ENCODE measurements around the gene CD59.
"Not testable (repeated sequence)": the region's sequence is repeated elsewhere in the genome, so short reads cannot be mapped to it uniquely, and the experiment has no call there.

The CD59 gene

GRCh38 chr11:33663121-33663520 is 73.1 kb downstream of the CD59 start:
- no peak for TF ChIP-seq CTCF (IDR thresholded peaks at IDR 0.05; ENCODE audit: extremely low read depth, missing control alignments)
- DNase-seq (ENCODE audit: low spot score): no peak

DNA sequence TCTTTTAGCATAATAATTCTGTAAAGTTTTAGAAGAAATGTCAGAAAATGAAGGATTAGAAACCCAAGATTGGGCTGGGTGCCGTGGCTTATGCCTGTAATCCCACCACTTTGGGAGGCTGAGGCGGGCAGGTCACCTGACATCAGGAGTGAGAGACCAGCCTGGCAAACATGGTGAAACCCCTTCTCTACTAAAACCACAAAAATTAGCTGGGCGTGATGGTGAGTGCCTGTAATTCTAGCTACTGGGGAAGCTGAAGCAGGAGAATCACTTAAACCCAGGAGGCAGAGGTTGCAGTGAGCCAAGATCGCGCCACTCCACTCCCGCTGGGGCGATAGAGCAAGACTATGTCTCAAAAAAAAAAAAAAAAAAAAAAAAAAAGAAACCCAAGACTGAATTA is 74.7 kb downstream of the CD59 start:
- not testable (repeated sequence) for DNase-seq (ENCODE audit: low spot score)

- no peak for TF ChIP-seq CTCF (IDR thresholded peaks at IDR 0.05; ENCODE audit: extremely low read depth, missing control alignments)
- DNase-seq (ENCODE audit: low spot score): no peak
These were observed 75.3 kb downstream of the CD59 start for GRCh38 chr11:33660962-33661361.

DNA sequence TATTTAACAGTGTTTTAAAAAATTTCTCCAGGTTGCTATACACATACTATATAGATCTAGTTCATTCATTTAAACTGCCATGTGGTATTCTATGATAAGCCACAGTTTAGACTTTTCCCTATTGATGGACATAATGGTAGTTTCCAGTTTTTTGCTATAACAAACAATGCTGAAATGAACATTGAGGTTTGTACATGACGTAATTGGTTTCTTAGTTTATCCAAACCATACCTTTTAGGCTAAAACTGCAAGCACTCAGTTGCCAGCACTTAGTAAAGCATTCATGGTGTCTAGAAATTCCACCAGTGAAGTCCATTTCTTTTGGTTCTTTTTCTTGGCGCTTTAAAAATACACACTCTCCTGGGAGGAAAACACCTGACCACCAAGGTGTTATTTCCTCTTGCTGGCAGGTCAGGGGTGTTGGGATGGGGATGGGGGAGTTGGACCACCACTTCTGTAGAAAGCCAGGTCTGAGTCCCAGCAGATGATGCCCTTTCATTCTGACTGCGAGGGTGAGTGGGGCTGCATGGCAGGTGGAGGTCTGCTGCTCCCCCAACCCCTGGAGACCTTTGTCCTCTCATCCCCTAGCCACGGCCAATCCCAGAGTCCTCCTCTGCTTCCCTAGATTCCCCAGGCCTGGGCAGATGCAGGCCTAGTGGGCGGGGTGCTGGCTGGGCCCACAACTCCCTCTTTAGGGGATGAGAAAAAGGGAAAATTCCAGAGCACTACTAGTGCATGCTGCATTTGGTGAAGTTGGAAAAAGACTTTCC is 76.7 kb downstream of the CD59 start:
- no peak for DNase-seq (ENCODE audit: low spot score)
- TF ChIP-seq CTCF (IDR thresholded peaks at IDR 0.05; ENCODE audit: extremely low read depth, missing control alignments): no peak

DNA sequence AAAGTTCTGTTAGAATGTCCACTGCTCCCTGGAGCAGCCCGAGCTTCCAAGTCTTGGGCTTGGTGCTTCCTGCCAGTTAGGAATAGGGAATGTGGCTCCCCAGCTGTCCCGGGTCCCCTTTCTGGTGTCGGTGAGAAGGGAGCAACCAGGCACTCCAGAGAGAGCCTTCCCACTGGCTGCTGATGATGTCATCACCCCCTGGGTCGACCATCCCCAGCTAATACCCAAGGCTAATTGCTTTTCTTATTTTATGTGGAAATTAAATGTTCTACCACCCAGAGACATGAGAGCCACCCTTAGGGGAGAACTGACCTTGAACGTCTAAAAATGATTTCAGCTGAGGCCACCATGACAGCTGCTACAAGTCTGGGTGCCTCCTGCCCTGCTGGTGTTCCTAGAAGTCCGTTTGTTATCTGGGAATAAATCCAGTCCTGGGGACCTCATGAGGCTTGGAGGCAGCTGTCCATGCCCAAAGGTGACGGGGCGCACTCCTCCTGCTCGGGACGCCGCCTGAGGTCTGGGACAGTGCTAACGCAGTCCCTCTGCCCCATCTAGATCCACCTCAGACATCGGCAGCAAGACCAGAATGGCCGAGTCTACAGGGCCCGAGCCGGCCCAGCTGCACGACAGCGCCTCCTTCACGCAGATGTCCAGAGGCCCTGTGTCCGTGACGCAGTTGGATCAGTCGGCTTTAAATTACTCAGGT is 77.9 kb downstream of the CD59 start:
- DNase-seq (ENCODE audit: low spot score): no peak
- TF ChIP-seq CTCF (IDR thresholded peaks at IDR 0.05; ENCODE audit: extremely low read depth, missing control alignments): no peak

GRCh38 chr11:33657757-33658156 is 78.5 kb downstream of the CD59 start:
- no peak for DNase-seq (ENCODE audit: low spot score)
- no peak for TF ChIP-seq CTCF (IDR thresholded peaks at IDR 0.05; ENCODE audit: extremely low read depth, missing control alignments)

DNA sequence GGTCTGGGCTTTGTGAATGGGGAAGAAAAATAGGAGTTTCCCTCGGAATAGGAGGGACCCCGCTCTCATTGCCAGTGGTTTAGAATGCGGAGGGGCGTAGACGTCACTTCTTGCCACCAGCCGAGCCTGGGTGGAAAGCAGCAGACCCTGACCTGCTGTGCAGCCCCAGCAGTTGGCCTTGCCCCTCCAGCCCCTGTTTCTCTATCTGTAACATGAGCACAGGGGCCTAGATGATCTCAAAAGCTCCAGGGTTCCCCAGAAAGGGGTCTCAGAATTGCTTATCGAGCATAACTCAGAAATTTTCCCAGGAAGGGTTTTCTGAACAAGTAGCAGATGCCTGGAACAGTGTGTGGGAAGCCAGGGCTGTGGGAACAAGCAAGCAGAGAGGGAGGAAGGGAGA is 79.5 kb downstream of the CD59 start:
- no peak for TF ChIP-seq CTCF (IDR thresholded peaks at IDR 0.05; ENCODE audit: extremely low read depth, missing control alignments)
- DNase-seq (ENCODE audit: low spot score): no peak

Data from GM20000 (cell line).